Neuron (in vitro differentiated cells): ENCODE data around the gene TEX48.

Source experiments
- H2AFZ ChIP-seq: one replicate; pipeline ENCODE4 v1.6.1; 2013; ENCODE audit warnings: low read depth, mild to moderate bottlenecking, inconsistent platforms, low read length, moderate library complexity
- H3K27me3 ChIP-seq: one replicate; pipeline ENCODE4 v1.6.1; 2013; ENCODE audit warnings: low read length; ENCODE audit not compliant: insufficient read depth
- H3K36me3 ChIP-seq: one replicate; pipeline ENCODE4 v1.6.1; 2013; ENCODE audit warnings: low read length; ENCODE audit not compliant: insufficient read depth
- H3K4me1 ChIP-seq: one replicate; pipeline ENCODE4 v1.6.1; 2013; ENCODE audit warnings: low read length; ENCODE audit not compliant: insufficient read depth
- H3K4me3 ChIP-seq: 2 replicates; pipeline ENCODE4 v1.5.1; 2013; ENCODE audit warnings: mild to moderate bottlenecking, low read length, moderate library complexity
- H3K9me3 ChIP-seq: one replicate; pipeline ENCODE4 v1.6.1; 2013; ENCODE audit warnings: low read length

TEX48 gene

GRCh38 chr9:114681594-114682332 is at the start of gene TEX48:
TSS of gene TEX48 (minus strand) at chr9:114682192. CDS start at chr9:114671723, 10,469 bp downstream.
- Histone ChIP-seq H3K9me3 (no peaks in the 10 kb centered on the region), H3K4me3 (no peak within 1 kb of the TSS), H3K4me1 (peaks cover 6% of the 10 kb centered on the region), H2AFZ (no peak within 1 kb of the TSS), H3K27me3 (no peaks in the 10 kb centered on the region), H3K36me3 (no peaks in the 10 kb centered on the region)

- no peak overlapping the region for H3K4me3 ChIP-seq
- no peaks in the 10 kb centered on the region for H3K36me3 ChIP-seq
- no peaks in the 10 kb centered on the region for H3K27me3 ChIP-seq
- no peaks in the 10 kb centered on the region for H3K9me3 ChIP-seq
- peaks cover 3% of the 10 kb centered on the region for H3K4me1 ChIP-seq
- H2AFZ ChIP-seq: no peak overlapping the region
These were observed 49.7 kb upstream of the TEX48 start for GRCh38 chr9:114731701-114732100.

GRCh38 chr9:114729706-114730105 is 47.7 kb upstream of the TEX48 start:
- Histone ChIP-seq H2AFZ (no peak overlapping the region), H3K4me1 (peaks cover 3% of the 10 kb centered on the region), H3K27me3 (no peaks in the 10 kb centered on the region), H3K4me3 (no peak overlapping the region), H3K36me3 (no peaks in the 10 kb centered on the region), H3K9me3 (no peaks in the 10 kb centered on the region)

- no peak overlapping the region for H3K4me3 ChIP-seq
- H3K27me3 ChIP-seq: peaks cover 4% of the 10 kb centered on the region
- H3K9me3 ChIP-seq: no peaks in the 10 kb centered on the region
- no peak overlapping the region for H2AFZ ChIP-seq
- peaks cover 3% of the 10 kb centered on the region for H3K4me1 ChIP-seq
- no peaks in the 10 kb centered on the region for H3K36me3 ChIP-seq
These were observed 43.9 kb upstream of the TEX48 start for GRCh38 chr9:114725930-114726329.

GRCh38 chr9:114724744-114725143 is 42.8 kb upstream of the TEX48 start:
- Histone ChIP-seq H3K4me1 (peaks cover 3% of the 10 kb centered on the region), H3K4me3 (no peak overlapping the region), H3K9me3 (no peaks in the 10 kb centered on the region), H3K27me3 (peaks cover 4% of the 10 kb centered on the region), H3K36me3 (no peaks in the 10 kb centered on the region), H2AFZ (no peak overlapping the region)

- H3K4me3 ChIP-seq: no peak overlapping the region
- no peaks in the 10 kb centered on the region for H3K4me1 ChIP-seq
- peaks cover 4% of the 10 kb centered on the region for H3K27me3 ChIP-seq
- H3K9me3 ChIP-seq: no peaks in the 10 kb centered on the region
- H2AFZ ChIP-seq: no peak overlapping the region
- no peaks in the 10 kb centered on the region for H3K36me3 ChIP-seq
These were observed 41.9 kb upstream of the TEX48 start for GRCh38 chr9:114723931-114724330.

GRCh38 chr9:114722937-114723620 is 41.1 kb upstream of the TEX48 start:
- Histone ChIP-seq H3K4me1 (no peaks in the 10 kb centered on the region), H3K4me3 (no peak overlapping the region), H3K9me3 (no peaks in the 10 kb centered on the region), H3K27me3 (peaks cover 4% of the 10 kb centered on the region), H3K36me3 (no peaks in the 10 kb centered on the region), H2AFZ (no peak overlapping the region)

- Histone ChIP-seq H3K4me3 (no peak overlapping the region), H2AFZ (no peak overlapping the region), H3K27me3 (peaks cover 4% of the 10 kb centered on the region), H3K36me3 (no peaks in the 10 kb centered on the region), H3K4me1 (no peaks in the 10 kb centered on the region), H3K9me3 (no peaks in the 10 kb centered on the region)
These were observed 40.2 kb upstream of the TEX48 start for GRCh38 chr9:114722081-114722621.

GRCh38 chr9:114721491-114722079 is 39.6 kb upstream of the TEX48 start:
- H3K9me3 ChIP-seq: no peaks in the 10 kb centered on the region

GRCh38 chr9:114720086-114720676 is 38.2 kb upstream of the TEX48 start:
- Histone ChIP-seq H3K27me3 (peaks cover 4% of the 10 kb centered on the region), H2AFZ (no peak overlapping the region), H3K9me3 (no peaks in the 10 kb centered on the region), H3K4me1 (no peaks in the 10 kb centered on the region), H3K36me3 (no peaks in the 10 kb centered on the region), H3K4me3 (no peak overlapping the region)

More at GRCh38 chr9:114721491-114722079, 39.6 kb upstream of the TEX48 start:
- Histone ChIP-seq H3K36me3 (no peaks in the 10 kb centered on the region), H3K4me3 (no peak overlapping the region), H3K4me1 (no peaks in the 10 kb centered on the region), H3K27me3 (peaks cover 4% of the 10 kb centered on the region), H2AFZ (no peak overlapping the region)

- no peaks in the 10 kb centered on the region for H3K36me3 ChIP-seq
- no peaks in the 10 kb centered on the region for H3K9me3 ChIP-seq
- H3K4me1 ChIP-seq: no peaks in the 10 kb centered on the region
- H3K4me3 ChIP-seq: no peak overlapping the region
- H3K27me3 ChIP-seq: peaks cover 4% of the 10 kb centered on the region
- H2AFZ ChIP-seq: no peak overlapping the region
These were observed 37.3 kb upstream of the TEX48 start for GRCh38 chr9:114719290-114719689.

- Histone ChIP-seq H2AFZ (no peak overlapping the region), H3K4me1 (no peaks in the 10 kb centered on the region), H3K4me3 (no peak overlapping the region), H3K27me3 (peaks cover 4% of the 10 kb centered on the region), H3K9me3 (no peaks in the 10 kb centered on the region), H3K36me3 (no peaks in the 10 kb centered on the region)
These were observed 36.8 kb upstream of the TEX48 start for GRCh38 chr9:114718801-114719221.
